Right hindlimb (tissue), 1 donor: ENCODE measurements around the gene NEURL1B.
A peak's percentile ranks its signal among the peaks of the same experiment; 100 is the strongest.
"Not testable (repeated sequence)": the region's sequence is repeated elsewhere in the genome, so short reads cannot be mapped to it uniquely, and the experiment has no call there.

Experiments
- DNase-seq: peaks from one replicate; pipeline ENCODE4 v3.0.0-alpha.2; 2018

The NEURL1B gene

GRCh38 chr5:172636279-172637050, 4.6 kb upstream of the NEURL1B start:
- no peak for DNase-seq

DNA sequence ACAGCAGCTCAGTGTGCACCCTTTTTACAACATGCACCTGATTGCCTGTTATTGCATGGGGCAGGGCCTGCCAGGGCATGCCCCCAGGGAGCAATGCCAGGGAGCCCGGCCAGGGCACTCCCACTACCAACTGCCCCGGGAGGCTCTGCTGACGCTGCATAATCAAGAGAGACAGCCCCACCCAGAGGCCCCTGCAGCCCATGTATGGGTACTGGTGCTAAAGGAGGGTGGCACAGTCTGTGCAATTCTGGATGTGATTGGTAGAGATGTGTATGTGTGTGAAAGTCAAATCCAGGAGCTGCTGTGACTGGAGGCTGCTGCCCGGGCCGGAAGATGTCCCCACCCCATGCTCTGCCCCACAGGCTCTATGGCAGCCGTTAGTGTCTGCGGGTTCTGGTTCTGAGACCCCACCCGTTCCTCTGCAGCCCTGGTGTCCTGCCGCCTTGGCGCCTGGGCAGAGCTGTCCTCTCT, 3.9 kb upstream of the NEURL1B start:
- no peak for DNase-seq

DNA sequence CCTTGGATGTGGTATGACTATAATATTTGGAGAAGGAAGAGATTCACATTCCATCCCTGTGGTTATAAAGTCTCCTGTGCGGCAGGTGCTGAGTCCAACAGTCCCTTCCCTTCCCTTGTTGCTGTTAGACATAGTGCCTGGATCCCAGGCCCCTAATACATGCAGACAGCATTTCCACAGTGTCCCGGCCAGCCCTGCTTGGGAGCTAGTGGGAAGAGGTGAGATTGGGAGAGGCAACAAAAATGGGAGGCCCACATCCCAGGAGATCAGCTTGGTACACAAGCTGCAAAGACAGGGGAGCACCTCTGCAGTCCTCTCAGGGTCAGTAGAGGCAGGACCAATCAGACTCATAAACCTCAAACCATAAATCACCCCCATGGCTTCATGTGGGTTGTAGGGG, 3.3 kb upstream of the NEURL1B start:
- no peak for DNase-seq

DNA sequence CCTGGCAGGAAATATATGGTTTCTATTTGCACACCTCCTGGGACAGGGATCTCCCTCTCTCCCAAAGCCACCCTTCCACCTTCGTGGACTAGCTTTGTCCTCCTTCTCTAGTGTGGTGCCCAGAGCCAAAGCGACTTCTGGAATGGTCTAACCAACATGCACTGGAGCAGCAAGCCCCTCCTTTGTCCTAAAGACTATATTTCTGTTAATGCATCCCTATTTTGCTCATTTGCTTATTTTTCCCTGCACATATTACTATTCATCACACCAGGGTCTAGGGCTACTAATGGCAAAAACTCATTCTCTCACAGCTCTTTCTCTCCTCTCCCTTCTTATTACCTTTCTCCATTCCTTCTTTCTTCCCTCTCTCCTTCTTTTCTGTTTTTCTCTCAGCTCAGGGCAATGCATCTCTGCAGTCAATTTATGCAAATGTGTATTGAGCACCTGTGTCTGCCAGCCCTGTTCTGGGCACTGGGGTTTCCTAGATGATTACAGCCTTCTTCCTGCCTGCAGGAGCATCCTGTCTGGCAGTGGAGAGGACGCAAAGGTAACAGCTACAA, 2.8 kb upstream of the NEURL1B start:
- DNase-seq: no peak

GRCh38 chr5:172640139-172640538, 924 bp upstream of the NEURL1B start:
- no peak for DNase-seq

- peak; percentile 54 for DNase-seq
These were observed 442 bp downstream of the NEURL1B start for GRCh38 chr5:172641359-172642050.

- no peak for DNase-seq
These were observed 967 bp downstream of the NEURL1B start for GRCh38 chr5:172642051-172642409.

GRCh38 chr5:172642486-172642885, 1.4 kb downstream of the NEURL1B start:
- no peak for DNase-seq

- DNase-seq: no peak
These were observed 2.1 kb downstream of the NEURL1B start for GRCh38 chr5:172642926-172643871.

- no peak for DNase-seq
These were observed 3.2 kb downstream of the NEURL1B start for GRCh38 chr5:172644266-172644665.

GRCh38 chr5:172644711-172645110, 3.6 kb downstream of the NEURL1B start:
- DNase-seq: no peak

GRCh38 chr5:172645271-172646055, 4.4 kb downstream of the NEURL1B start:
- DNase-seq: no peak

GRCh38 chr5:172646716-172647285, 5.7 kb downstream of the NEURL1B start:
- DNase-seq: peak; percentile 59

DNA sequence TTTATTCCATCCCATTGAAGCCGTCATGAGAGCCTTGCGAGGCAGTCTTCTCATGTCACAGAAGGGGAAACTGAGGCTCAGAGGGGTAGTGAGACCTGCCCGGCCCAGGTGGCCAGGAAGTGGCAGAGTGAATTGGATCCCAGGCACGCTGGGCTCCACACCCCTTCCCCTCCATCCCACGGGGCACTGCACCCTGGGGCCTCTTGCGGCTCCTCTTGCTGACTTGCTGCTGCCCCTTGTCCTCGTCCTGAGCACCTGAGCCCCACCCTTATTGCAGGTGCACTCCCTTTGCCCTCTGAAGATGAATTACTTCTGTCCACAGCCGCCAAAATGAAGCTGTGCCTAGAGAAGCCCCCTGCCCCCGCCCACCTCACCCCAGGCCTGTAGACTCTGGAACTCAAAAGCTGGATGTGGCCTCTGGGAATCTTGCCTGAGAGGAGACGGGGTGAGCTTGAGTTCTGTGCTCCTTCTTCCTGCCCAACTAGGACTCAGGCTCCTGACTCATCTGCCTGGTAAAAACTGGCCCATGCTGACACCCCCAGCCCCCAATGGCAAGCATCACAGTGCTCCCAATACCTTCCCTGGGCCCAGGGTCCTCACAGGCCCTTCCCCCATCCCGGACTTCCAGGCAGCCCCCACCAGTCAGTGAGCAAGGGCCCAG, 6.4 kb downstream of the NEURL1B start:
- no peak for DNase-seq

GRCh38 chr5:172648013-172648381, 6.9 kb downstream of the NEURL1B start:
- DNase-seq: no peak

DNA sequence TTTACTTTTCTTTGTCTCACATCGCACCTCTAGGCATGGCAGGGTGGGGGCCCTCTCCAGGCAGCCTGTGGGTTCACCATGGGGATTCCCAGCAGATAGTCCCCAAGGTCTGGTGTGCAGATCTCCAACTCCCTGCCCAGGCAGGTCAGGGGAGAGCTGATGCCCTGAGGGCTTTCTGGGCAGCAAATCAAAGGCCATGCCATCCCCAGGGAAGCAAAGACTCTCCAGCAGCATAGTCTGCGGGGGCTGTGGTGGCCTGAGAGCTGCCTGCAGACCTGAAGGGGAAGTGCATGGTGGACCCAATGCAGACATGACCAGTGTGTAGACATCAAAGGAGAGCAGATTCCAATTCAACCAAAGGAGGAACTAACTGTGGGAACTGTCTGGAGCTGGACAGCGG, 7.7 kb downstream of the NEURL1B start:
- no peak for DNase-seq

DNA sequence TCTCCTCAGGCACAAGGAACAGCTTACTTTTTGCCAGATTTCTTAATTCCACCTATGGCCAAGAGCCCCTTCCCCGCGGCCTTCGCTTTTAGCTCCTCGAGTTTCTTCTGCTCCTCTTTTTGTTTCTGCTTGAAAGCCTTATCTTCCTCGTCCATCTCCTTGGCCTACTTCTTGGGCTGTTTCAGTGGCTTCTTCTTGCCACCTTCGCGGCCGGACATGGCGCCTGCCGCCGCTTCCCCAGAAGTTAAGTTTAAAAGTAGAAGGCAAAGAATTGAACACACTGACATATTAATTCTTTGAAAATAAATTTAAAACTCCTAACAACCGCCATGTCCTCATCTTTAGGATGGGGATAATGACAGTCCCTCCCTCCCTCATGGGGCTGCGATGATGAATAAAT, 15.4 kb downstream of the NEURL1B start:
- not testable (repeated sequence) for DNase-seq

GRCh38 chr5:172657524-172658233, 16.6 kb downstream of the NEURL1B start:
- not testable (repeated sequence) for DNase-seq

GRCh38 chr5:172658391-172658790, 17.3 kb downstream of the NEURL1B start:
- no peak for DNase-seq

DNA sequence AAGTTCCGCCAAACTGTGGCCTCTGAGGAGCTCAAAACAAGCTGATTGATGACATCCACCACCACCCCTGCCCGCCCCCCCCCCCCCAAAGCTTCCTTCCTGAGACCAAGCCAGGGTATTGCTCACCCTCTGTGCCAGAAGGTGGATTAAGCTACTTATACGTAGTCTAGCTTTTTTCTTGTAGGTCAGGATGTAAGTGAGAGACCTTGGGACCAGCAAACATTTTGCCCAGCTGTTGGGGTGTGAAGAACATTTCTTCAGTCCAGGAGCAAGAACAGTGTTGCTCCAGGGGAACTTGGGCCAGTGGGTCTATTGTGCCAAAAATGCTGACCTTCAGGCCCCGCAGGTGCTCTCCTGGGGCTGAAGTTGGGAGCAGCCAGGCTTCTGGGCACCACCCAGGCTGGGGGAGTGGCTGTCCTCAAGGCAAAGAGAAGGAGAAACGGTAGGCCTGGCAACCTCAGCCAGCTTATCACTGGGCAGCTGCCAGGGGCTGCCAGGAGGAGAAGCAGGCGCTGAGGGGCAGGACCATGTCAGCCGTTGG, 18.0 kb downstream of the NEURL1B start:
- no peak for DNase-seq
